Measurements from ENCODE around the gene MED28.

Gene MED28

GRCh38 chr4:17667253-17667652 lies 52.8 kb downstream of the MED28 start:
- DNase-seq (ENCODE audit: low read depth): no peak

GRCh38 chr4:17667653-17668201 lies 53.3 kb downstream of the MED28 start:
- DNase-seq (ENCODE audit: low read depth): no peak

- no peak for DNase-seq (ENCODE audit: low read depth)
Observed at GRCh38 chr4:17670423-17670822, 56.0 kb downstream of the MED28 start.

- no peak for DNase-seq (ENCODE audit: low read depth)
Observed at GRCh38 chr4:17680559-17681280, 66.3 kb downstream of the MED28 start.

GRCh38 chr4:17681281-17682221 lies 67.1 kb downstream of the MED28 start:
- no peak for DNase-seq (ENCODE audit: low read depth)

GRCh38 chr4:17682222-17682566 lies 67.8 kb downstream of the MED28 start:
- DNase-seq (ENCODE audit: low read depth): no peak

Data from activated T-helper 9 cell treated with anti-CD3 and anti-CD28 coated beads, Interleukin-2, amount 50 U/mL, for 16 hours (primary cell).